Fibroblast of pulmonary artery (primary cell): ENCODE data around the gene FXN.

Source experiments
- DNase-seq: peaks from one replicate; pipeline ENCODE4 v3.0.0-alpha.2; 2010; ENCODE audit warnings: low read depth
- H3K4me3 ChIP-seq: replicated peaks from 2 replicates; pipeline ENCODE4 v1.5.1; 2011; ENCODE audit warnings: low read depth, mild to moderate bottlenecking, control low read depth, low read length, moderate library complexity
- TF ChIP-seq, protein P1 (sequence below): IDR thresholded peaks from 2 replicates; pipeline ENCODE4 v1.5.1; 2011; ENCODE audit warnings: mild to moderate bottlenecking, control low read depth, low read length, inconsistent platforms; ENCODE audit errors: missing control alignments

FXN gene

DNA sequence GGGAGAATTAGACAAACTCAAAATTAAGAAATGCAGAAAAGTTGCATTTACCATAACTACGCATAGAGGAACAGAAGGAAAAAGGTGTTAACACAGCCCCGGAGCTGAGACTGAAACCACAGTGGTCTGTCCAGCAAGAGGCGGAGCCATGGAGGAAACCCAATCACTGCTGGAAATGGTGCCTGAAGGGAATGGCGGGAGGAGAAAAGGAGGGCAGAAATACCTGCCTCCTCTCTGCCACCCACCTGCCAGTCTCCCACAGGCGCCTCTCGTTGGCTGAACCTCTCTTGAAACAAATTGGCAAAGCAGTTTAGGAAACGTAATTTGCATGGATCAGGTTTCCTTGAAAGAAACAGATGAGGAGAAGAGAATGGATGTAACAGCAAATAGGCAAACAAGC is 11.9 kb upstream of the FXN start:
- no peak for DNase-seq
- no peak overlapping the region for H3K4me3 ChIP-seq
- TF ChIP-seq, protein P1, sequence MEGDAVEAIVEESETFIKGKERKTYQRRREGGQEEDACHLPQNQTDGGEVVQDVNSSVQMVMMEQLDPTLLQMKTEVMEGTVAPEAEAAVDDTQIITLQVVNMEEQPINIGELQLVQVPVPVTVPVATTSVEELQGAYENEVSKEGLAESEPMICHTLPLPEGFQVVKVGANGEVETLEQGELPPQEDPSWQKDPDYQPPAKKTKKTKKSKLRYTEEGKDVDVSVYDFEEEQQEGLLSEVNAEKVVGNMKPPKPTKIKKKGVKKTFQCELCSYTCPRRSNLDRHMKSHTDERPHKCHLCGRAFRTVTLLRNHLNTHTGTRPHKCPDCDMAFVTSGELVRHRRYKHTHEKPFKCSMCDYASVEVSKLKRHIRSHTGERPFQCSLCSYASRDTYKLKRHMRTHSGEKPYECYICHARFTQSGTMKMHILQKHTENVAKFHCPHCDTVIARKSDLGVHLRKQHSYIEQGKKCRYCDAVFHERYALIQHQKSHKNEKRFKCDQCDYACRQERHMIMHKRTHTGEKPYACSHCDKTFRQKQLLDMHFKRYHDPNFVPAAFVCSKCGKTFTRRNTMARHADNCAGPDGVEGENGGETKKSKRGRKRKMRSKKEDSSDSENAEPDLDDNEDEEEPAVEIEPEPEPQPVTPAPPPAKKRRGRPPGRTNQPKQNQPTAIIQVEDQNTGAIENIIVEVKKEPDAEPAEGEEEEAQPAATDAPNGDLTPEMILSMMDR, result no peak

DNA sequence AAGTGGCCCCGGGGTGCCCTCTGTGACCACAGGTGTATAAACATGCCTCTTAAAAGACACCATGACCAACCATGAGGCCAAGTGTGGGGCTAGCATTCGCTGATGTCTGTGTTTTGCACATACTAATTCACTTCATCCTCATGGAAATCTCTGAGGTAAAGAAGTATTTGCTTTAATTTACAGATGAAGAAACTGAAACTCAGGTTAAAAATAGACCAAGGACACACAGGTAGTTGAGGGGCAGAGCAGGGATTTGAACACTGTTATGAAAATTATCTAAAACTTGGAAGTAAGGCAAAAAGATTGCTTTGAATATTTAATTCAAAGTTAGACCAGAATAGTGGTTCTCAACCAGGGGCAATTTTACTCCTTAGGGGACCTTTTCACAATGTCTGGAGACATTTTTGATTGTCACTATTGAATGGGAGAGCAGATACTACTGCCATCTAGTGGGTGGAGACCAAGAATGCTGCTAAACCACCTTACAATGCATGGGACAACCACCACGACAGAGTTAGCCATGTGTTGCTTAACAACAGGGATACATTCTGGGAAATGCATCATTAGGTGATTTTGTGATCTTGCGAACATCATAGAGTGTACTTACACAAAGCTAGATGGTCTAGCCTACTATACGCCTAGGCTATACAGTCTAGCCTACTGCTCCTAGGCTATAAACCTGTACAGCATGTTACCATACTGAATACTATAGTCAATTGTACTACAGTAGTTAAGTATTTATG is 8.0 kb upstream of the FXN start:
- TF ChIP-seq, protein P1, result peak; percentile 92
- no peak overlapping the region for H3K4me3 ChIP-seq
- peak; percentile 67 for DNase-seq

DNA sequence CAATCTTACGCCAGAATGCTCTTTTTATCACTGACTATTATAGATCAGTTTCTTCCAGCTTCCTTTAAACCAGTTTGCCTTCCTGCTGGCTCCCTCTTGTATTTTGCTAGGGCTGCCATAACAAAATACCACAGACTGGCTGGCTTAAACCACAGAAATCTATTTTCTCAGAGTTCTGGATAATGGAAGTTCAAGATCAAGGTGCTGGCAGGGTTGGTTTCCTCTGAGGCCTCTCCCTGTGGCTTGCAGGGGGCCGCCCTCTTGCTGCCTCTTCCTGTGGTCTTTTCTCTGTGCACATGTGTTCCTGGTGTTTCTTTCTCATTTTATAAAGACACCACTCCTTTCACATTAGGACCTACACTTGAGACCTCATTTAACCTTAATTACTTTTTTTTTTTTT is 6.8 kb upstream of the FXN start:
- TF ChIP-seq, protein P1, result no peak
- no peak overlapping the region for H3K4me3 ChIP-seq
- DNase-seq, result no peak

DNA sequence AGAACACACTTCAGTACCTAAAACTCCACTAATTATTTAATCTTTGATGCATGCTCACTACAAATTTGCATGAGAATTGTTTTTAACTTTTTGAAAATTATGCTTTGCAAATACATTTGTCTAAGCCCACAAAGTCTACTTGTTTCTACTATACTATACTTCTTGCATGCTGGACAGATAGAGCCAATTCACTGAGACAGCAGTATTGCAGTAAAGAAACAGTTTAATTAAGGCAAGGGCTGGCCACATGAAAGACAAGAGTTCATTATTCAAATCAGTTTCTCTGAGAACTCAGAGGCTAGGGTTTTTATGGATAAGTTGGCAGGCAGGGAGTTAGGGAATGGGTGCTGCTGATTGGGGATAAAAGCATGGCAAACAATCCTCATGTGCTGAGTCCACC is 6.0 kb upstream of the FXN start:
- TF ChIP-seq, protein P1, result no peak
- DNase-seq, result no peak
- no peak overlapping the region for H3K4me3 ChIP-seq

DNA sequence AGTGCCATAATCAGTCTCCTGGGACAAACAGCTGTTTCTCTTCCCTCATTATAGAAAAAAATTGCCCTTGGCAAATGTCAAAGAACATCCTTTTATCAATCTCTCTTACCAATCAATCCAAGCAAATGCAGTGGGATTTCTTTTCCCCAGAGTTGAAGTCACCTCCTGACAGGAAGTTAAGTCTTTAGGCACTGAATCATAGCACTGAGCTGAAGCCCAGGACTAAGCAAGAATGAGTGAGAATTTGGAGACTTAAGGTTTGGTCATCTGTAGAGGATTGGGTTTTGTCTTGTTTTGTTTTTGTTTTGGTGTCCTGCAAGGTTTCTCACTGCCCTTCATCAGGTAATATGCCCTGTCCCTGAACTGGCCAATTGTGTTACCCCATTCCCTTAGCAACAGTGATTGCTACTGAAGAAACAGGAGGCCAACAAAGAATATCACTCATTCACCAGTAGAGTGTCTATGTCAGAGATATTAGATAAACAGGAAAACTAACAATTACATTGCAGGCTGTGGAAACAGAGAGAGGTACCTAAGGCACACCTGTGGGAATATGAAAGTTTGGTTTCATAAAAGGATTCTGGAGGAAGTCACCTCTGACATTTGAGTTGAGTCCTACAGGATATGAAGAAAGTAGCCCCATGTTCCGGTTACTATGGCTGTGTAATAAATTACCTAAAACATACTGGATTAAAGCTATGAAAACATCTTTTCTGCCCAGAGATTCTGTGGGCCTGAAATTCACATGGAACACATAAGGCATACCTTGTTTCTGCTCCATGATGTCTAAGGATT is 4.5 kb upstream of the FXN start:
- no peak overlapping the region for H3K4me3 ChIP-seq
- DNase-seq, result peak; percentile 32
- TF ChIP-seq, protein P1, result no peak

DNA sequence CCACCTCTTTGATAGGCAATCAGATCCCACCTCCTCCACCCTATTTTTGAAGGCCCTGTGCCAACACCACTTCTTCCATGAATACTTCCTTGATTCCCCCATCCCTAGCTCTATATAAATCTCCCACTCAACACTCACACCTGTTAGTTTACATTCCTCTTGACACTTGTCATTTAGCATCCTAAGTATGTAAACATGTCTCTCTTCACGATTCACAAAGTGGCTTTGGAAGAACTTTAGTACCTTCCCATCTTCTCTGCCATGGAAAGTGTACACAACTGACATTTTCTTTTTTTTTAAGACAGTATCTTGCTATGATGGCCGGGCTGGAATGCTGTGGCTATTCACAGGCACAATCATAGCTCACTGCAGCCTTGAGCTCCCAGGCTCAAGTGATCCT is 1.5 kb upstream of the FXN start:
- no peak overlapping the region for H3K4me3 ChIP-seq
- DNase-seq, result no peak
- TF ChIP-seq, protein P1, result no peak
